ENCODE data around the gene VASH1.

The VASH1 gene

DNA sequence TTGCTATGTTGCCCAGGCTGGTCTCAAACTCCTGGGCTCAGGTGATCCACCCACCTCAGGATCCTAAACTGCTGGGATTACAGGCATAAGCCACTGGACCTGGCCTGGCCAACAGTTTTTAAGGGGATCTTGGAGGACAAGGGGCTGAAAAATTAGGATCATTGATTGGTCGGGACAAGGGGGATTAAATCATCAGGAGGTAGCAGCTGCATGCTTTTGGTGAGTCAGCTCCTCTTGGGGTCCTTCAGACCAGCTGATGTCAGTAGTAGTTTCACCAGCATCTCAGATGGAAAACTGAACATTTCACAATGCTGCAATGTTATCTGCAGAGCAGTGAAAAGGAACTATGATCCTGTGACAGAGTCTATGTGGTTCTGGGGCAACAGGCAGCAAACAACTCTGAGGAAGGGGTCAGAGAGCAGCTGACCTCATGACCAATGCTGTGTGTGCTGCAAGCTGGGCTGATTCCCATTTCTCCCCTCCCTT lies 71.3 kb downstream of the VASH1 start:
- no peak for DNase-seq (ENCODE audit: low read depth in 2 of 2)

Data from stimulated activated CD8-positive, alpha-beta memory T cell treated with anti-CD3 and anti-CD28 coated beads, Interleukin-7, amount 100 ng/mL, for 4 hours (primary cell).